HEK293 (cell line): ENCODE data around the gene CST2.
"Not testable (repeated sequence)": the region's sequence is repeated elsewhere in the genome, so short reads cannot be mapped to it uniquely, and the experiment has no call there.

Experiments
- CTCF ChIA-PET: fragments of 350-600 bp; formaldehyde crosslinking; extraction: SDS; loops from one replicate; lab custom pipeline; 2021; ENCODE audit warnings: antibody characterized with exemption; lab: Yijun Ruan, JAX
- POLR2A ChIA-PET: fragments of 300-600 bp; formaldehyde crosslinking; extraction: SDS; loops from one replicate; lab custom pipeline; 2020; ENCODE audit warnings: antibody characterized with exemption, inconsistent platforms; lab: Yijun Ruan, JAX
- H3K27ac ChIP-seq: fragments of 200-500 bp; sonication (Bioruptor generic); 2 replicates; pipeline ENCODE4 v1.5.1; 2014; ENCODE audit warnings: low read depth, low read length, control low read depth, inconsistent platforms; ENCODE audit errors: extremely low read depth
- H3K36me3 ChIP-seq, 2 experiments: fragments of 200-500 bp in 1 of 2; sonication (Bioruptor generic) in 1 of 2; 1 replicate in 1 of 2; 2 replicates in 1 of 2; pipeline ENCODE4 v1.5.1; 2014 to 2017; ENCODE audit warnings: inconsistent platforms in 2 of 2, low read length in 2 of 2; ENCODE audit not compliant: control insufficient read depth in 2 of 2, insufficient read depth in 1 of 2
- H3K4me1 ChIP-seq: fragments of 200-500 bp; sonication (Bioruptor generic); 2 replicates; pipeline ENCODE4 v1.5.1; 2014; ENCODE audit warnings: mild to moderate bottlenecking, low read length, inconsistent platforms; ENCODE audit not compliant: control insufficient read depth, insufficient read depth
- H3K4me3 ChIP-seq: 2 replicates; pipeline ENCODE4 v1.5.1; 2011; ENCODE audit warnings: low read depth, mild to moderate bottlenecking, control low read depth, low read length, moderate library complexity
- H3K9me3 ChIP-seq: fragments of 200-500 bp; sonication (Bioruptor generic); 2 replicates; pipeline ENCODE4 v1.5.1; 2014; ENCODE audit warnings: low read depth, low read length, inconsistent platforms; ENCODE audit not compliant: control insufficient read depth, insufficient read depth
- FEZF1 ChIP-seq: fragments of 450-650 bp; formaldehyde crosslinking; IDR thresholded peaks from 2 replicates; pipeline ENCODE4 v1.5.1; 2016; ENCODE audit warnings: missing biosample characterization, missing genetic modification characterization
- IKZF3 ChIP-seq: fragments of 450-650 bp; IDR thresholded peaks from 2 replicates; pipeline ENCODE4 v1.5.0; 2018; ENCODE audit warnings: missing biosample characterization, mild to moderate bottlenecking, missing genetic modification characterization, moderate library complexity
- MEIS1 ChIP-seq: sonication (generic); formaldehyde crosslinking; IDR thresholded peaks from 2 replicates; pipeline ENCODE4 v1.8.1; 2022; ENCODE audit warnings: missing genetic modification reagents, mild to moderate bottlenecking, borderline replicate concordance
- ZBTB1 ChIP-seq: fragments of 450-650 bp; formaldehyde crosslinking; IDR thresholded peaks from 2 replicates; pipeline ENCODE4 v1.5.1; 2016; ENCODE audit warnings: missing biosample characterization, missing genetic modification characterization
- ZBTB8A ChIP-seq: fragments of 450-650 bp; formaldehyde crosslinking; IDR thresholded peaks from 2 replicates; pipeline ENCODE4 v1.5.1; 2016; ENCODE audit warnings: missing biosample characterization, missing genetic modification characterization
- ZFP3 ChIP-seq: fragments of 450-650 bp; formaldehyde crosslinking; IDR thresholded peaks from 2 replicates; pipeline ENCODE4 v1.5.1; 2016; ENCODE audit warnings: low read depth, missing biosample characterization, missing genetic modification characterization
- ZIC2 ChIP-seq: fragments of 450-650 bp; formaldehyde crosslinking; IDR thresholded peaks from 2 replicates; pipeline ENCODE4 v1.5.1; 2016; ENCODE audit warnings: missing biosample characterization, missing genetic modification characterization
- ZNF202 ChIP-seq: fragments of 450-650 bp; formaldehyde crosslinking; IDR thresholded peaks from 2 replicates; pipeline ENCODE4 v1.5.1; 2016; ENCODE audit warnings: missing biosample characterization, missing genetic modification characterization, borderline replicate concordance
- ZNF266 ChIP-seq: fragments of 450-650 bp; formaldehyde crosslinking; IDR thresholded peaks from 2 replicates; pipeline ENCODE4 v1.5.1; 2016; ENCODE audit warnings: missing biosample characterization, missing genetic modification characterization, low read depth
- ZNF292 ChIP-seq: fragments of 450-650 bp; formaldehyde crosslinking; IDR thresholded peaks from 2 replicates; pipeline ENCODE4 v1.5.1; 2016; ENCODE audit warnings: low read depth, missing biosample characterization, missing genetic modification characterization, borderline replicate concordance
- ZNF341 ChIP-seq: fragments of 450-650 bp; formaldehyde crosslinking; IDR thresholded peaks from 2 replicates; pipeline ENCODE4; 2016; ENCODE audit warnings: low read depth, missing biosample characterization, missing genetic modification characterization
- ZNF366 ChIP-seq: fragments of 450-650 bp; formaldehyde crosslinking; conservative IDR thresholded peaks from 2 replicates; pipeline ENCODE4 v1.5.1; 2016; ENCODE audit warnings: missing biosample characterization, missing genetic modification characterization
- ZNF426 ChIP-seq: fragments of 450-650 bp; formaldehyde crosslinking; IDR thresholded peaks from 2 replicates; pipeline ENCODE4 v1.5.1; 2017; ENCODE audit warnings: missing biosample characterization, missing genetic modification characterization, mild to moderate bottlenecking, inconsistent platforms, moderate library complexity
- ZNF514 ChIP-seq: fragments of 450-650 bp; formaldehyde crosslinking; IDR thresholded peaks from 2 replicates; pipeline ENCODE4 v1.5.1; 2016; ENCODE audit warnings: missing biosample characterization, missing genetic modification characterization
- ZNF596 ChIP-seq: fragments of 450-650 bp; IDR thresholded peaks from 2 replicates; pipeline ENCODE4 v1.5.0; 2018; ENCODE audit warnings: missing biosample characterization, mild to moderate bottlenecking, missing genetic modification characterization, moderate library complexity
- ZNF610 ChIP-seq: fragments of 450-650 bp; formaldehyde crosslinking; IDR thresholded peaks from 2 replicates; pipeline ENCODE4 v1.5.1; 2016; ENCODE audit warnings: missing biosample characterization, missing genetic modification characterization, borderline replicate concordance
- ZNF654 ChIP-seq: fragments of 450-650 bp; formaldehyde crosslinking; IDR thresholded peaks from 2 replicates; pipeline ENCODE4 v1.5.1; 2016; ENCODE audit warnings: low read depth, missing biosample characterization, missing genetic modification characterization
- ZNF76 ChIP-seq: fragments of 450-650 bp; formaldehyde crosslinking; IDR thresholded peaks from 2 replicates; pipeline ENCODE4; 2016; ENCODE audit warnings: low read depth, missing biosample characterization, missing genetic modification characterization, borderline replicate concordance
- TF ChIP-seq, protein P1 (sequence below): fragments of 450-650 bp; formaldehyde crosslinking; IDR thresholded peaks from 2 replicates; pipeline ENCODE4 v1.5.0; 2017; ENCODE audit warnings: missing biosample characterization, missing genetic modification characterization, borderline replicate concordance
- TF ChIP-seq, protein P2 (sequence below): fragments of 450-650 bp; formaldehyde crosslinking; IDR thresholded peaks from 2 replicates; pipeline ENCODE4 v1.5.1; 2016; ENCODE audit warnings: missing biosample characterization, missing genetic modification characterization

Gene CST2

DNA sequence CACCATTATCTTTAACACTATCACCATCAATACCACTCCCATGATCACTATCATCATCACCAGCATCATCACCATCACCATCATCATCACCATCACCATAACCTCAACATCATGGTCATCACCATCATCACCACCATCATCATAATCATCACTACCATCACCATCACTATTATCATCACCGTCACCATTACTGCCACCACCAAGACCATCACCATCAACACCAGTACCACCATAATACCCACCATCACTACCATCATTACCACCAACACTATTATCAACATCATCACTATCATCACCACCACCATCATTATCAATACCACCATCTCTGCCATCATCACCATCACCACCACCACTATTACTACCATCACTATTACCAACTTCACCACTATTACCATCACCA, 43.1 kb downstream of the CST2 start:
- ChIA-PET POLR2A (no interaction called here), CTCF (interaction anchor here (0.6 to 1.3 kb wide), 6 partner anchors 9 to 388 kb away, joined by 3 to 9 read pairs (median 3); no protein-coding TSS in a partner anchor)
- TF ChIP-seq ZNF514 (tag by site-specific recombination) (0 out of 2 replicates have a peak, but pooled peaks have one; percentile 4), ZNF366 (tag by site-specific recombination) (no peak)
- Histone ChIP-seq H3K9me3 (no peaks in the 10 kb centered on the region), H3K4me3 (no peak overlapping the region), H3K36me3 (no peaks in the 10 kb centered on the region), H3K27ac (no peak overlapping the region), H3K4me1 (no peaks in the 10 kb centered on the region)

DNA sequence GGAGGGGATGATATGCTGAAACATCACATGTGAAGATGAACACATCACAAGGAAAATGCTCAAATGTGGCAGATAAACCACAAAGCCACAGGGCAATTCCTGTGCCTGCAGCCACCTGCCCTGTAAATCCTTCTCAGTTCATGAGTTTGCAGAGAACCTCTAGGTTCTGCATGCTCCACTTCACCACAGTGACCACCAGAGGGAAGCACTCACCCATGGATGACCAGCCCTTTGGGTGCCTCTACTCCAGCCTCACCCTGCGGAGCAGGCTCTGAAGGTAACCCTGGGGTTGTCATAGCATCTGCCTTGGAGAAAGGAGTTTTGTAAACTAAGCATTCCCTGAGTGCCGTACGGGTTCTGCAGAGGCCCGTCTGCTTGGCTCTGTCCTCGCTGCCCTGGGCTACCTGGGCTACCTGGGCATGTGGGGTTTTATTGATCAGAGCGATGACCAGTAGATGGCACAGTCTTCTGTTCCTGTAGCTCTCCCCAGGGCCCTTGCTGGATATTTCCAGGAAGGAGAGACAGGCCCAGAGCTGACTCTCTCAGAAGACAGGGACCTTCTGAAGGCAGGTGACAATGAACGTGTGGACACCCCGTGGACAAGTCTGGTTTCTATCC, 44.1 kb downstream of the CST2 start:
- no peak for TF ChIP-seq ZBTB8A (tag by site-specific recombination)
- TF ChIP-seq ZNF654 (tag by site-specific recombination) = peak; percentile 15; the same call in 1 of the 2 replicates
- Histone ChIP-seq H3K27ac (no peak overlapping the region), H3K9me3 (no peaks in the 10 kb centered on the region), H3K36me3 (no peaks in the 10 kb centered on the region), H3K4me3 (no peak overlapping the region), H3K4me1 (no peaks in the 10 kb centered on the region)
- POLR2A ChIA-PET = no interaction called here
- CTCF ChIA-PET = interaction anchor here (0.6 to 2.2 kb wide), 6 partner anchors 10 to 1488 kb away, joined by 3 to 9 read pairs (median 3); no protein-coding TSS in a partner anchor

DNA sequence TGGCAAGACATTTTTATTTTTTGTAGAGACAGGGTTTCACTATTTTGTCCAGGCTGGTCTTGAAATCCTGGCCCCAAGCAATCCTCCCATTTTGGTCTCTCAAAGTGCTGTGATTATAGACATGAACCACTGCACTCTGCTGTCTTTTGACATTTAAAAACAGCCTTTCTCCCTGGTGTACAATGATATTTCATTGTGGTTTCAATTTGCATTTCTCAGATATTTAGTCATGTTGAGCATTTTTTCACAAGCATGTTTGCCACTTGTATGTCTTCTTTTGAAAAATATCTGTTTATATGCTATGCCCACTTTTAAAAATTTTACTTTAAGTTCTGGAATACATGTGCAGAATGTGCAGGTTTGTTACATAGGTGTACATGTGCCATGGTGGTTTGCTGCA, 47.9 kb downstream of the CST2 start:
- H3K27ac ChIP-seq, H3K9me3 ChIP-seq, H3K4me3 ChIP-seq, H3K4me1 ChIP-seq, CTCF ChIA-PET, POLR2A ChIA-PET, H3K36me3 ChIP-seq: not testable (repeated sequence)

DNA sequence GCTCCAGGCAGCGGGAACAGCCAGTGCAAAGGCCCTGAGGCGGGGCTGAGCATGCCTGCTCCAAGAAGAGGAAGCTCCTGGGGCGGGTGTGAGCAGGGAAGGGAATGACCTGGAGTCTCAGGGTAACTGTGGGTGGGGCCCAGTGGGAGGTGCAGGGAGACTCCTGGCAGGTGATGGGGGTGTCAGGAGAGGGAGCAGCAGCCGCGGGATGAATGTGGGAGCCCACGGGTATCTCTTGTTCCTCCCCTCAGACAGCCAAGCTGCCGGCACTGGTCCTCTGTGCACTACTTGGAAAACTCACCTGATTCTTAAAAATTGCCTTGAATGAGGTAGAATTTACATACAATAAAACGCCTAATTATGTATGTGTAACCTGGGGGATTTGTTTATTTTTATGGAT, 49.1 kb downstream of the CST2 start:
- H3K36me3 ChIP-seq, H3K4me1 ChIP-seq, POLR2A ChIA-PET, CTCF ChIA-PET, H3K27ac ChIP-seq, H3K9me3 ChIP-seq, H3K4me3 ChIP-seq: not testable (repeated sequence)

DNA sequence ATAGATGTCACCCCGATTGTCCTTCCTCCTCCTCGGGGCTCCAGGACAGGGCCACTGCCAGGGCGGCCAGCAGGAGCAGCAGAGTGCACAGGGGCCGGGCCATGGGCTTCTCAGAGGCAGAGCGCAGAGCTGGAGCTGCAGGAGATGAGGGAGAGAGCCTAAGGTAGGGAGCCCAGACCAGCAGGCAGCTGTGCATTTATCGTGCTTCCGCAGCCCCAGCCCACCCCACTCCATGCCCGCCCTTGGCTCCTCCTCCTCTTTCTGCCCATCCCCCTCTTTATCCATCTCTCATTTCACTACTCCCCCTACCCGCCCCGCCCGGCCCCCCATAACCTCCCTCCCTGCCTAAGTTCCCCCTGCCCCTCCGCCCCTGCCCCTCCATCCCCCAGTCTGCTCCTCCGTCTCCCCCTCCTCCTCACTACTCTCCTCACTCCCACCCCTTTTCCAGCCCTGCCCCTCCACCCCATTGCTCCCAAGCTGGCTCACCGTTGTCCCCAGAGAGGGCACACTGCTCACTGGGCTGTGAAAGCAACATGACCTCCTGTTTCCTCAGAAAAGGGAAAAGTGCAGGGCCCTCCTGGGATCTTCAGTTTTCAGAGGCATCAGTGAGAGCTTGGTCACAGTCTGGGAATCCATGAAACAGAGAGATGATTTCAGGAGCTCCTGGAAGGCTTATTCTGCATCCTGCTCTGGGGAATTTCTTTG, 50.3 kb downstream of the CST2 start:
- no peaks in the 10 kb centered on the region for H3K4me1 ChIP-seq
- CTCF ChIA-PET = interaction anchor here (1.0 kb wide), 1 partner anchor 108 kb away, joined by 3 read pairs; no protein-coding TSS in a partner anchor
- POLR2A ChIA-PET = no interaction called here
- no peaks in the 10 kb centered on the region for H3K9me3 ChIP-seq
- TF ChIP-seq, protein P1, sequence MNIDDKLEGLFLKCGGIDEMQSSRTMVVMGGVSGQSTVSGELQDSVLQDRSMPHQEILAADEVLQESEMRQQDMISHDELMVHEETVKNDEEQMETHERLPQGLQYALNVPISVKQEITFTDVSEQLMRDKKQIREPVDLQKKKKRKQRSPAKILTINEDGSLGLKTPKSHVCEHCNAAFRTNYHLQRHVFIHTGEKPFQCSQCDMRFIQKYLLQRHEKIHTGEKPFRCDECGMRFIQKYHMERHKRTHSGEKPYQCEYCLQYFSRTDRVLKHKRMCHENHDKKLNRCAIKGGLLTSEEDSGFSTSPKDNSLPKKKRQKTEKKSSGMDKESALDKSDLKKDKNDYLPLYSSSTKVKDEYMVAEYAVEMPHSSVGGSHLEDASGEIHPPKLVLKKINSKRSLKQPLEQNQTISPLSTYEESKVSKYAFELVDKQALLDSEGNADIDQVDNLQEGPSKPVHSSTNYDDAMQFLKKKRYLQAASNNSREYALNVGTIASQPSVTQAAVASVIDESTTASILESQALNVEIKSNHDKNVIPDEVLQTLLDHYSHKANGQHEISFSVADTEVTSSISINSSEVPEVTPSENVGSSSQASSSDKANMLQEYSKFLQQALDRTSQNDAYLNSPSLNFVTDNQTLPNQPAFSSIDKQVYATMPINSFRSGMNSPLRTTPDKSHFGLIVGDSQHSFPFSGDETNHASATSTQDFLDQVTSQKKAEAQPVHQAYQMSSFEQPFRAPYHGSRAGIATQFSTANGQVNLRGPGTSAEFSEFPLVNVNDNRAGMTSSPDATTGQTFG (tag by site-specific recombination) = no peak
- TF ChIP-seq IKZF3 (tag by site-specific recombination) = no peak
- no peak for TF ChIP-seq FEZF1
- TF ChIP-seq, protein P2, sequence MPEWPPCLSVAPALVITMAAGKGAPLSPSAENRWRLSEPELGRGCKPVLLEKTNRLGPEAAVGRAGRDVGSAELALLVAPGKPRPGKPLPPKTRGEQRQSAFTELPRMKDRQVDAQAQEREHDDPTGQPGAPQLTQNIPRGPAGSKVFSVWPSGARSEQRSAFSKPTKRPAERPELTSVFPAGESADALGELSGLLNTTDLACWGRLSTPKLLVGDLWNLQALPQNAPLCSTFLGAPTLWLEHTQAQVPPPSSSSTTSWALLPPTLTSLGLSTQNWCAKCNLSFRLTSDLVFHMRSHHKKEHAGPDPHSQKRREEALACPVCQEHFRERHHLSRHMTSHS (tag by site-specific recombination) = no peak
- no peak for TF ChIP-seq ZNF596
- TF ChIP-seq ZNF202 (tag by site-specific recombination) = no peak
- TF ChIP-seq ZNF341 (tag by site-specific recombination) = no peak
- TF ChIP-seq ZIC2 (tag by site-specific recombination) = no peak
- no peak for TF ChIP-seq ZBTB1 (tag by site-specific recombination)
- no peak for TF ChIP-seq MEIS1 (CRISPR knock-in tag)
- no peak for TF ChIP-seq ZFP3 (tag by site-specific recombination)
- TF ChIP-seq ZNF610 (tag by site-specific recombination) = no peak
- no peak for TF ChIP-seq ZNF426 (tag by site-specific recombination)
- no peak for TF ChIP-seq ZNF76
- no peak for TF ChIP-seq ZNF292 (tag by site-specific recombination)
- no peak for TF ChIP-seq ZNF266 (tag by site-specific recombination)
- H3K36me3 ChIP-seq = no peaks in the 10 kb centered on the region
- no peak overlapping the region for H3K27ac ChIP-seq
- H3K4me3 ChIP-seq = no peak overlapping the region
